Esophagus squamous epithelium (tissue), 5 donors: ENCODE measurements around the gene PDE5A. TPM values are rescaled to one million over a fixed set of nuclear protein-coding genes. Genes with fewer than 3 reads are reported as not detected.

Experiments used
- DNase-seq: peaks from one replicate; lab custom pipeline; 2025; lab: John Stamatoyannopoulos, UW
- H3K27ac ChIP-seq, 4 donors: fragments of 200-600 bp; sonication (generic); one replicate each; pipeline ENCODE4 v1.5.1; 2016 to 2019; ENCODE audit warnings: mild to moderate bottlenecking in 1 of 4
- H3K27me3 ChIP-seq, 4 donors: fragments of 200-600 bp; sonication (generic); 1 replicate in 3 of 4; 2 replicates in 1 of 4; pipeline versions ENCODE4 v1.5.1 to v1.6.0; 2017 to 2021; ENCODE audit warnings: antibody characterized with exemption in 1 of 4
- H3K36me3 ChIP-seq, 3 donors: fragments of 200-600 bp; sonication (generic); one replicate each; pipeline ENCODE4 v1.5.1; 2016 to 2019
- H3K4me1 ChIP-seq, 3 donors: fragments of 200-600 bp; sonication (generic); one replicate each; pipeline ENCODE4 v1.5.1; 2017 to 2019
- H3K4me3 ChIP-seq, 4 donors: fragments of 200-600 bp; sonication (generic); 1 replicate in 3 of 4; 2 replicates in 1 of 4; pipeline ENCODE4 v1.5.1; 2016 to 2019; ENCODE audit warnings: mild to moderate bottlenecking in 2 of 4, moderate library complexity in 1 of 4
- H3K9me3 ChIP-seq, 3 donors: fragments of 200-600 bp; sonication (generic); one replicate each; pipeline ENCODE4 v1.5.1; 2016 to 2019
- CTCF ChIP-seq, 6 experiments: fragments of 450-650 bp in 4 of 6; fragments of 200-600 bp in 2 of 6; sonication (generic) in 2 of 6; IDR thresholded peaks; one replicate each; pipeline ENCODE4 v1.5.1; 2016 to 2019; ENCODE audit warnings: antibody characterized with exemption in 6 of 6, mild to moderate bottlenecking in 4 of 6, moderate library complexity in 4 of 6
- POLR2A ChIP-seq, 4 donors: fragments of 450-650 bp; IDR thresholded peaks; one replicate each; pipeline ENCODE4 v1.6.1; 2017; ENCODE audit warnings: antibody characterized with exemption in 4 of 4, mild to moderate bottlenecking in 4 of 4, moderate library complexity in 3 of 4
- WGBS, 2 donors: methylation state at CpG; one replicate each; pipeline ENCODE4 v1.1.5; 2018; 5-methylcytosine and 5-hydroxymethylcytosine counted together
- intact Hi-C: fragments of 100-400 bp; cut with DNase I; formaldehyde crosslinking; loops from one replicate; pipeline ENCODE4 v1.15.0; 2022
- total RNA-seq, 4 donors: library from RNA; depleted of rRNA; stranded (reverse); fragments of >200 nt; gene quantifications; one replicate each; pipeline ENCODE4 v1.1.0, GENCODE V29; 2016
- donor health status: DM: yes; HTN: yes; CAD: no.

The PDE5A gene
- total RNA-seq, 4 donors from 2014 or later = 1.9 to 26.7 (median 6.0) TPM

GRCh38 chr4:119656342-119656741, 27.7 kb upstream of the PDE5A start:
- H3K27ac ChIP-seq = no peak overlapping the region
- no peak for TF ChIP-seq POLR2A (IDR thresholded peaks at IDR 0.05)
- no peak for TF ChIP-seq CTCF (IDR thresholded peaks at IDR 0.05)
- no peaks in the 10 kb centered on the region for H3K27me3 ChIP-seq
- no peak for DNase-seq
- H3K9me3 ChIP-seq = no peaks in the 10 kb centered on the region
- no peaks in the 10 kb centered on the region for H3K36me3 ChIP-seq
- no peak overlapping the region for H3K4me3 ChIP-seq
- intact Hi-C loops = no loop called here
- no peaks in the 10 kb centered on the region for H3K4me1 ChIP-seq

GRCh38 chr4:119655111-119655837, 26.7 kb upstream of the PDE5A start:
- TF ChIP-seq CTCF (IDR thresholded peaks at IDR 0.05) (no peak), POLR2A (IDR thresholded peaks at IDR 0.05) (no peak)
- 54 to 57% methylated on average over 4 of the region's 4 CpGs for WGBS, 2 donors
- intact Hi-C loops = no loop called here
- Histone ChIP-seq H3K4me1 (no peaks in the 10 kb centered on the region), H3K27ac (no peak overlapping the region), H3K9me3 (no peaks in the 10 kb centered on the region), H3K36me3 (no peaks in the 10 kb centered on the region), H3K4me3 (no peak overlapping the region), H3K27me3 (no peaks in the 10 kb centered on the region)
- DNase-seq = no peak

- WGBS, 2 donors = 82 to 83% methylated on average over 4 of the region's 4 CpGs
- H3K27ac ChIP-seq = peak overlapping the region in 1 of 4 donors; percentile 27
- intact Hi-C loops = no loop called here
- no peak for DNase-seq
- no peaks in the 10 kb centered on the region for H3K36me3 ChIP-seq
- H3K4me3 ChIP-seq = peak overlapping the region in 1 of 4 donors; percentile 26
- no peak for TF ChIP-seq CTCF (IDR thresholded peaks at IDR 0.05)
- TF ChIP-seq POLR2A (IDR thresholded peaks at IDR 0.05) = no peak
- no peaks in the 10 kb centered on the region for H3K27me3 ChIP-seq
- H3K9me3 ChIP-seq = no peaks in the 10 kb centered on the region
- no peaks in the 10 kb centered on the region for H3K4me1 ChIP-seq
Measured at GRCh38 chr4:119653990-119654389, 25.4 kb upstream of the PDE5A start.

GRCh38 chr4:119652998-119653397, 24.4 kb upstream of the PDE5A start:
- H3K9me3 ChIP-seq = no peaks in the 10 kb centered on the region
- no peaks in the 10 kb centered on the region for H3K36me3 ChIP-seq
- no peaks in the 10 kb centered on the region for H3K27me3 ChIP-seq
- H3K27ac ChIP-seq = no peak overlapping the region
- intact Hi-C loops = no loop called here
- no peak overlapping the region for H3K4me3 ChIP-seq
- TF ChIP-seq CTCF (IDR thresholded peaks at IDR 0.05) (no peak), POLR2A (IDR thresholded peaks at IDR 0.05) (no peak)
- no peaks in the 10 kb centered on the region for H3K4me1 ChIP-seq
- 71 to 73% methylated on average over 1 of the region's 1 CpG for WGBS, 2 donors
- DNase-seq = no peak

- Histone ChIP-seq H3K9me3 (no peaks in the 10 kb centered on the region), H3K36me3 (no peaks in the 10 kb centered on the region), H3K4me1 (no peaks in the 10 kb centered on the region), H3K27me3 (no peaks in the 10 kb centered on the region), H3K4me3 (no peak overlapping the region), H3K27ac (no peak overlapping the region)
- WGBS, 2 donors = 55 to 64% methylated on average over 2 of the region's 2 CpGs
- DNase-seq = no peak
- intact Hi-C loops = no loop called here
- TF ChIP-seq CTCF (IDR thresholded peaks at IDR 0.05) = no peak
- TF ChIP-seq POLR2A (IDR thresholded peaks at IDR 0.05) = no peak
Measured at GRCh38 chr4:119648398-119648797, 19.8 kb upstream of the PDE5A start.
